ENCODE data around the gene BCAS1.

Gene BCAS1

DNA sequence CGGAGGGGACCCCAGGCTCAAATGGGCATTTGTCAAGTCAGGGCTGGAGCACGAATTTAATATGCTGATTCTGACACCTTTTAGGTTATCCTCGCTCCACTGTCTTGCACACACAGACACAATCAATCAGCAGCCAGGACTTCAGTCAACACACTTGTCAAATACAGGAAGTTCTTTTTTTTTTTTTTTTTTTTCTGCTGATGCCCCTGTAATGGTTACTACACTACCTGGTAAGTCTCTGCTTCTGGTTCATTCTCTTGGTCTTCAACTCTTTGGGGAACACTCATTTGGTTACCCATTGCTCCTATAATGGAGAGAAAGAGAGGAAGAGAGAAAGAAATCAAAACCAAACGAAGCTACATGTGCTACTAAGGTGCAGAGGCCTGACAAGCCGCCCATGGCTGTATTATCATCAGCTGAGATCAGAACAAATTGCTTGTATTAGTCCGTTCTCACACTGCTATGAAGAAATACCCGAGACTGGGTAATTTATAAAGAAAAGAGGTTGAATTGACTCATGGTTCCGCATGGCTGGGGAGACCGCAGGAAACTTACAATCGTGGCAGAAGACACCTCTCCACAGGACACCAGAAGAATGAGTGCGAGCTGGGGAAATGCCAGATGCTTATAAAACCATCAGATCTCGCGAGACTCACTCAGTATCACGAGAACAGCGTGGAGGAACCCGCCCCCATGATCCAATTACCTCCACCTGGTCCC, 11.8 kb downstream of the BCAS1 start:
- in situ Hi-C loops (cut with MboI; ENCODE audit: low sequenced_read_pairs) = loop anchor here (25.0 kb wide), 1 partner anchor 496 kb away; no protein-coding TSS in a partner anchor

DNA sequence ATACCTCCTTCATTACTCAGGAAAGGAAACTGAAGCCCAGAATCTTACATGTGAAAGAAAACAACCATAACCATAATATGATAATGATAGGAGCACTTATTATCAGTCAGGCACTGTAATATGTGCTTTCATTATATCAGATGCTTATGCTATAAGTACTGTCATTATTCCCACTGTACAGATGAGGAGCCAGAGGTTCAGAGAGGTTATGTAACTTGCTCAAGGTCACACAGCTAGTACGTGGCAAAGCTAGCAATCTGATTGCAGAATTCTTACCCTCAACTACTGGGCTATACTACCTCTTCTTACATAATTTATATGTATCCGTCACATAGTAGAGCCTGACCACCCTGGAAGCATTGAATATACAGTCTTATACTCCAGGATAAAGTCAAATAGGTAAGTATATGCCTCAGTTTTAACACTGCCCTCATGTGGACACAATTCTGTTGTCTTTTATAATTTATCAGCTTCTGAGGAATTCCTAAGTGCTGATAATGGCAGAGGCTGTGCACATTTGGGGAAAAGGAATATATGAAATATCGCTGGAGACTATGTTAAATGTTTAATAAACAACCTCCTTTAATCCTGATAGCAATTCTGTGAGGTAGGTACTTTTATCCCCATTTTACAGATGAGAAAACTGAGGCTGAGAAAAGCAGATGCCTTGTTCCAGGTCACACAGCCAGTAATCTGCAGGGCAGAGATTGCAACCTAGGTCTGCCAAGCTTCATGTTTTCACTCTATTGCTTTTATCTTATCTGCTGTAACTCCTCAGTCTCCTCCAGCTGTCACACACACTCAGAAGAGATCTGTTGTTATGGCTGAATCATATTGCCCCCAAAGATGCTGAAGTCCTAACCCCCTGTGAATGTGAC, 13.4 kb downstream of the BCAS1 start:
- in situ Hi-C loops (cut with MboI; ENCODE audit: low sequenced_read_pairs) = loop anchor here (25.0 kb wide), 1 partner anchor 495 kb away; no protein-coding TSS in a partner anchor

DNA sequence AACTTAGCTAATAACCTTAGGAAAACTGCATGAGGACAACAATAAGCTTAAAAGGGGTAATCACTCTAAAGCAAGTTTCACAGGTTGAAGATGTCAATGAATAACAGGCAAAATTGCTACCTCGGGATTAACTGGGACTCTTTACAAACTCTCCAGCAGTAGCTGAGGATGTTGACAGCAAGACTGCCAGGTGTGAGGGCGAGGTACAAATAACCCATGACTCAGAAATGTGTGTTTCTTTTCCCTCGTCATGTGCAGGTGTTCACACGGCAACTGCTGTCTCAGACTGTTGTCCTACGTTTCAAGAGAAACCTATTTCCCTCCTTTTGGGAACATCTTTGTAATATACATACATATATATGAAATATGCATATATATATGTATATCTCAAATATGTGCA, 15.9 kb downstream of the BCAS1 start:
- in situ Hi-C loops (cut with MboI; ENCODE audit: low sequenced_read_pairs) = loop anchor here (25.0 kb wide), 1 partner anchor 492 kb away; no protein-coding TSS in a partner anchor

DNA sequence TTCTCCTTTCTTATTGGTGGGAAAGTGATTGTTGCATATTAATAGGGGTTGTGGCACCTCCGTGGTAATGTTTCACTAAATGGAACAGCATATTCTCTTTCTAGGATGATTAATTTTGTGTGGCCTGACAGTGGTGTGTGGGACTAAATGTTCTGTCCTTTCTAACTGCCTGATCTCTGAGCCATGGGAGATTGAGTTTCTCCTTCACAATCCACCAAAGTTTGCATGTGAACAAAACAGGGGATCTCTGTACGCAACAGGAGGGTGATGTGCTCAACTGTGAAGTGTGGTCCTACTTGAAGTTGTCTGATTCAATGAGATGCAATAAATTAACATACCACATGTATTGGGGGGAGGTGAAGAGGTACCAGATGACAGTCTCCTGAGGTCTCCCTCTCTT, 19.3 kb downstream of the BCAS1 start:
- in situ Hi-C loops (cut with MboI; ENCODE audit: low sequenced_read_pairs) = loop anchor here (25.0 kb wide), 1 partner anchor 489 kb away; no protein-coding TSS in a partner anchor

DNA sequence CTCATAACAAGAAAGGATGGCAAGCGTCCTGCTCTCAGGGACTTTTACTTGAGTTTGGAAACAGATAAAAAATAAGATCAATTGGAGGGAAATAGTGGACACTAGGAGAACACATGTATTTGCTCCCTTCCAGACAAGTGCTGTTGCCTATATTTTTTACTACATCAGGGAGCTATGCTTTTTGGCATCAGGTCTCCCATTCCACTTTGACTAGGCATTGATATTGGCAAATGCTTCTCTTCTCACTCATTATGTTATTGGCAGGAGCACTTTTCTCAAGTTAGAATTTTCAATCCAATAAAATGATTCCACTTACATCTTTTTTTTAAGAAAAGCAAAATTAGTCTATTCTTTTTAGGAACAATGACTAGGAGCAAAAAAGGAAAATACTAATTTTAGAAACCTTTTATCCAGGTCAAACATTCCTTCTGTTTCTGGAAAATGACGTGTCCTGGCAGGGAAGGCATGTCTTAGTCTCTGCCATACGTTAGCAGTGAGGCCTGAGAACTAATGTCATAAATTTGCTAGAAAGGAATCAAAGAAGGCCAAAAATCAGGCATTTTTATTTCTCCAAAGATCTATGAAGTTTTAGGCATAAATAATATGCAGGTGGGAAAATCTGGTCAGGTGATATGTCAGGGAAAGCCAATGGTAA, 21.4 kb downstream of the BCAS1 start:
- in situ Hi-C loops (cut with MboI; ENCODE audit: low sequenced_read_pairs) = no loop called here

DNA sequence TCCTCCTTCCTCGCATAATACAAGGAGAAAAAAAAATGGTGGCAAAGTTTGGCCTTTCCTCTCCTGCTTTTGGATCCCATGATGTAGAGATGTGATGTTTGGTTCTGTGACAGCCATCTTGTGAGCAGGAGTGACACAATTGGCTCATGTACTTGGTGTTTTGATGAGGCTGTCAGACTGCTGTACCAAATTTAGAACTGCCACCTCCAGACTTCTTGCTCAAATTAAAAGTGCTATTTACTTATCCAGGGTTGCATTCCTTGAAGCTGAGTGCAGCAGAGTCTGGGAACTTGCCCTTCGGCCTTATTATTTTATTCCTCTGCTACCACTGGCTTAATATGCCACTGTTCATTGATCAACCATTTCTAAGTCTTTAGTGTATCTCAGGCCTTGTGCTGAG, 21.9 kb downstream of the BCAS1 start:
- in situ Hi-C loops (cut with MboI; ENCODE audit: low sequenced_read_pairs) = no loop called here

DNA sequence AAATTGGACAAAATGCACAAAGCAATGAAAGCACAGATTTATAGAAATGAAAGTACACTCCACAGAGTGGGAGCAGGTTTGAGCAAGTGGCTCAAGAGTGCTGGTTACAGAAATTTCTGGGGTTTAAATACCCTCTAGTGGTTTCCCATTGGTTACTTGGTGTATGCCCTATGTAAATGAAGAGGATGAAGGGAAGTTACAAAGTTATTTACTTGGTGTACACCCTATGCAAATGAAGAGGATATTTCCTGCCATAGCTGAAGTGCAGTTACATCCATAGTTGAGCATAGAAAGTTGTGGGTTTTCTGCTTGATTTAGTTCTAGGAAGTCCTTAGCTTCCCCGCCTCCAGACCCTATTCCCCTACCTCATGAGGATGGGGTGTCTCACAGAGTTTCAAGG, 22.7 kb downstream of the BCAS1 start:
- in situ Hi-C loops (cut with MboI; ENCODE audit: low sequenced_read_pairs) = no loop called here

DNA sequence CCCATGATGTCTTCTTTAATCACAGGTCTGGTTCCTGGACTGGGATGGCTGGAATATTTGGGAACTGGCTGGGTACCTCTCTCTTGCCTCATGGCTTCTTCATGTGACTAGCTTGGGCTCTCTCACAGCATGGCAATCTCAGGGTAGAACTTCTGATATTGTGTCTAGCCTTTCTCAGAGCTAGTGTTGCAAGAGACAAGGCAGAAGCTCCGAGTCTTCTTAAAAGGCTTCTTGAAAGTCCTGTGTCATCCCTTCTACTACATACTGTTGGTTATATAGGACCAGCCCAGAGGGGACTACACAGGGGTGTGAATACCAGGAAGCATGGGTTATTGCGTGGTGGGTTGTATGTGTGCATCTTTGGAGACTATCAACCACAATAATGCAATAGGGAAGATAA, 23.3 kb downstream of the BCAS1 start:
- in situ Hi-C loops (cut with MboI; ENCODE audit: low sequenced_read_pairs) = no loop called here

DNA sequence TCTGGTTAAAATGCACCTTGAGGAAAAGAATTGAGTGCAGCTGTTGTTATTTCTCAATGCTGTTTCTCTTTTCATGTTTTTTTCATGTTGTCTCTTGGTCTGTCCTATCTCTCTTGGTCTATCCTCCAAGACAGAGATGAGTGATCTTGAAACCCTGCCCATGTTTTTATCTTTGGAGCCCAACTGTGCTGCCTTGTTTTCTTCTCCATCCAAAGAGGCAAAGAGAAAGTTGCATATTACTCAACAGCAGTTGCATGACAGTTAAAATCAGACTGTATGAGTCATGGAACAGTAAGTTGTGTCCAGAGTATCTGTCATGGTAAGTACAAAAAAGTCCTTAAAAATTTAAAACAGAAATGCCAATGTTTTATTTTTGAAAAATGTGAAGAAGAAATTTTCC, 26.2 kb downstream of the BCAS1 start:
- in situ Hi-C loops (cut with MboI; ENCODE audit: low sequenced_read_pairs) = no loop called here

DNA sequence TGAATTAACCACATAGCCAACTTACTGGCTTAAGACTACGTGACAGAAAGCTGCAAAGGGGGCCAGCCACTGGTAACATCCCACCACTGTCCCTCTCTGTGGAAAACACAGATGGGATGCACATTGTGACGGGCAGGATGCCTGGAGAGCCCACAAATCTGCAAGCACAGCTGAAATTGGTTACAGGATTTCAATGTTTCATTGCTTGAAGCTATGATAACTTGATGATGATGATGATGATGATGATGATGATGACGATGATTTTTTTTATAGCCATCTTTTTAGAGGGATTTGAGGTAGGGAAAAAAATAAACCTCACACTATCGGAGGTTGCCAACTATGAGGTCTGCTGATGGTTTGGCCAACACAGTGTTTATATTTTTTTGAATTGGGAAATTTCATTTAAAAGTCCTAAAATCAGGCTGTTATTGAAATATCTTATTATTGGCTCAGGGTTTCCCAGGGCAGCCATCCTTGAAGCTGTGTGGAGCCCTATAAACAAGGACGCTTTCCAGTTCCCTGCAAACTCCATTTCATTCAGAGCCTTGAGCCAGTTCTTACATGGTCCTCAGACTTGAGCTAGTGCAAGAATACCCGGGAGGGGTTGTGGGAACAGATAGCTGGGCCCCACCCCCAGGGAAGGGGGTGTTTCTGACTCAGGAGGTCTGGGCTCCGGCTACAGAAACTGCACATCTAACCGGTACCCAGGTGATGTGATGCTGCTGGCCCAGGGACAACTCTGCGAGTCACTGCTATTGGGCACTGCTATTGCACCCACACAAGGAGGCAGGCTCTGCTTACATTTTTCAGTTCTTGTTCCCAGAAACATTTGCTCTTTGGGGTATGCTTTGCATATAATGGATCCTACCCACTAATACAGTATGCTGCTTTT, 27.1 kb downstream of the BCAS1 start:
- in situ Hi-C loops (cut with MboI; ENCODE audit: low sequenced_read_pairs) = no loop called here

DNA sequence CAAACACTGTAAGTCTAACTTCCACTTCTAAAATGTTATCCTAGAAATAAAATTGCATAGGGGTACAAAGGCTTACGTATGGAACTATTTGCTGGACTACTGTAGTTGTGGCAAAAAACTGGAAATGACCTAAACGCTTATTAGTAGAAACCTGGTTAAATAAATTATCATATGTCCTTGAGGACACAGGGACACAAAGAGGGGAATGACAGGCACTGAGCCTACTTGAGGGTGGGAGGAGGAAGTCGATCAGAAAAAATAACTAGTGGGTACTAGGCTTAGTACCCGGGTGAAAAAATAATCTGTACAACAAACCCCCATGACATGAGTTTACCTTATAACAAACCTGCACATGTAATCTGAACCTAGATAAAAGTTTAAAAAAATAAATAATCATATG, 28.4 kb downstream of the BCAS1 start:
- in situ Hi-C loops (cut with MboI; ENCODE audit: low sequenced_read_pairs) = no loop called here

DNA sequence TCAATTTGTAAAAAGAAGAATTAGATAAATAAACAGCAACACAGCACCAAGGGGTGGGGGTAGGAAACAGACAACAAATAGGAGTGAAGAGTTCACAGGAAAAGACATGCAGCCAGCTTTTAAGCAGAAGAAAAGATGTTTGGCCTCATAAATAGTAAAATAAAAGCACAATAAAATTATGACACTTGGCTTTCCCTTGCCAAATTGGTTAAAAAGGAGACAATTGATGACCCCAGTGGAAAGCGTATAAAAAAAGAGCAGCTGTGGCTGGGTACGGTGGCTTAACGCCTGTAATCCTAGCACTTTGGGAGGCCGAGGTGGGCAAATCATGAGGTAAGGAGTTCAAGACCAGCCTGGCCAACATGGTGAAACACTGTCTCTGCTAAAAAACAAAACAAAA, 29.1 kb downstream of the BCAS1 start:
- in situ Hi-C loops (cut with MboI; ENCODE audit: low sequenced_read_pairs) = no loop called here

DNA sequence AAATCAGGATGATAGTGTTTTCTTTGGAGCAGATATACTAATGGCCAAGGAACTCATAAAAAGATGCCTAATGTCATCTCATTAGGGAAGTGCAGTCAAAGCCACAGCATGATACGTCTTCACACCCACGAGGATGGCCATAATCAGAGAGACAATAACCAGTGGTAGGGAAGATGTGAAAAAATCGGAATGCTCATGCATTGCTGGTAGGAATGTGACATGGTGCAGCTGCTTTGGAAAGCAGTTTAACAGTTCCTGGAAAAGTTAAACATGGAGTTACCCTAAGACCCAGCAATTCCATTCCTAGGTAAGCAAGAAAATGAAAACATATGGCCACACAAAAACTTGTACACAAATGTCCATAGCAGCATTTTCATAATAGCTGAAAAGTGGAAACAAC, 29.9 kb downstream of the BCAS1 start:
- in situ Hi-C loops (cut with MboI; ENCODE audit: low sequenced_read_pairs) = no loop called here

DNA sequence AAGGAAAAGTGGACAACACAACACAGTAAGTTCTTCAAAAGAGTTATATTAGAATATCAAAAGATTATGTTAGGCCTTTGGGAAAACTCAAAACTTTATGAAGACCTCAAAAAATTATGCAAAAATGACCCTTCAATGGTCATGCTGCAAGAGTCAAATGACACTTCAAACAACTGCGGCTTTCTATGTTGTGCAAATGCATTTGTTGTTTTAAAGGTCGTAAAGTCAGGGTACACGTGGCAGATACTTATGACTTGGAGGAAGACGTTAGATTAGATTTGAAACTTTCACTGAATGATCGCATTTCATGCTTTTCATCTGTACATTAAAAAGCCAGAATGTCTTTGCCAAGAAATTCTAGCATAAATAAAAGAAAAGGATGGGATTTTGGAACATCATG, 31.4 kb downstream of the BCAS1 start:
- in situ Hi-C loops (cut with MboI; ENCODE audit: low sequenced_read_pairs) = no loop called here

DNA sequence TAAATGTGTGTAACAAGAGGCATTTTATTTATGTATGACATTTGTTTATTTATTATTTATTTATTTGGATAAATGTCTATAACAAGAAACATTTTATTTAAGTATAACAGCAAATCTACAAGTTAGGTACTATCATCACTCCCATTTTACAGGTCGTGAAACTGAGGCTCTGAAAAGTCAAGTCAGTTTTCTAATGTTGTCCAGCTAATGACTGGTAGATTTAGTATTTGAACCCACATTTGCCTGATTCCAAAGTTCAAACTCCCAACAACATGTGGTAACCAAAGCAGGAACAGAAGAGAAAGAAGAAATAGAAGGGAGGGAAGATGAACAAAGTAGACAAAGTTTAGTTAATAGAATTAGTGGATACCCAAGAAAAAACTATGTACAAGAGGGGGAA, 32.9 kb downstream of the BCAS1 start:
- in situ Hi-C loops (cut with MboI; ENCODE audit: low sequenced_read_pairs) = no loop called here

DNA sequence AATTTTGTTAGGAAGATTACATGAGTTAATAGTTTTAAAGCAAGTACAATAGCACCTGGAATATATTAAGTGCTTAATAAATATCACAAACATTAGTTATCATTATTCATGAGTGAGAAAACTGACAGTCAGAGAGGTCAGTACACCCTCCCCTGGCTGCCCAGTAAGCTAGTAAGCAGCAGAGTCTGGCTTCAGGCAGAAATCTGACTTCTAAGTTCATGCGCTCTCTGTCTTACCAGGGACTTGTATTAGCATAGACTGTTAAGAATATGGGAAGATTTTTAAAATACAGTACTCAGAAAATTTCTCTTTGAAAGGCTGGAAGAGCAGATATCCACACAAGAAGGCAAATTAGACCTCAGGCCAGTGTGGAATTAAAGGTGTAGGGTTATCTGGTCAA, 40.8 kb downstream of the BCAS1 start:
- in situ Hi-C loops (cut with MboI; ENCODE audit: low sequenced_read_pairs) = no loop called here

DNA sequence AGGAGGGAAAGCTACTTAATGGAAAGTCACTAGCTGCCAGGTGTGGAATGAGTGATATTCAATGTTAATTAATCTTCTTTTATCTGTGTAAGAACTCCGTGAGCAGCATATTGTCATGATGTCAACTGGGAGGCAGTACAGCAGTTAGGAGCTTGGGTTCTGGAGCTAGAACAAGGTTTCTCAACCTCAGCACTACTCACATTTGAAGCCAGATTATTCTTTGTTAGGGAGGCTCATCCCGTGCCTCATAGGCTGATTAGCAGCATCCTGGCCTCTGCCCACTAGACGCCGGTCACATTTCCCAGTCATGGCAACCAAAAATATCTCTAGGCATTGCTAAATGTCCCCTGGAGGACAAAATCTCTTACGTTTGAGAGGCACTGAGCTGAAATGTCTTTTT, 41.2 kb downstream of the BCAS1 start:
- in situ Hi-C loops (cut with MboI; ENCODE audit: low sequenced_read_pairs) = no loop called here

DNA sequence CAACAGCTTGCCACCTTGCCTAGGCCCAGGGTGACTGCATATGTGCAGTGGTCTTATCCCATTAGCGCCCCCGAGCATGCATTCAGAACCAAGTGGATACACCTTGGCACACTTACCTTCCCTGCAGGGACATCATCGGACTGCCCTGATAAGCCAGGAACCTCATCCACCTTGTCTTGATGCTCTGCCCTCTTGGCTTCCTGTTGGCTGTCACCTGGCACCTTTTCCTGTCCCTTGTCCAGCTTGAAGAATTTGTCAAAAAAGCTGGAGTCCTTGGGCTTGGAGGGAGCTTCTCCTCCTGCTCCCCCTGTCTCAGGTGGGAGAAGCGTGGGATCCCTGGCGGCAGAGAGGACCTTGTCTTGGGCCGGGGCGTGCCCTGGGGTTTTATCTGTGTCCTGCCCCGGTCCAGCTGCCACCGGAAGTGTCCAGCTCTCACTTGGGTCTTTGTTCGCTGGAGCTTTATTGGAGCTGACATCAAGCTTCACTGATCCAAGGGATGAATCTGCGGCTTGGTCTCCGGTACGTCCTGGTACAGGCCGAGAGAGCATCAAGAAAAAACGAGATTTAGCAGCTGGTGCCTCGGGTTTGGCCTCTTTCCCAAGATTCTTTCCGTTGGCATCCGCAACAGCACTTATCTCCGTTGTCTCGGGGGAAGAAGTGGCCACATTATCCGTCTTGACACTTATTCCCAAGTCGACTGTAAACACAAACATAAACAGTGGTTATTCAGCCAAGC, 42.0 kb downstream of the BCAS1 start:
- in situ Hi-C loops (cut with MboI; ENCODE audit: low sequenced_read_pairs) = no loop called here

DNA sequence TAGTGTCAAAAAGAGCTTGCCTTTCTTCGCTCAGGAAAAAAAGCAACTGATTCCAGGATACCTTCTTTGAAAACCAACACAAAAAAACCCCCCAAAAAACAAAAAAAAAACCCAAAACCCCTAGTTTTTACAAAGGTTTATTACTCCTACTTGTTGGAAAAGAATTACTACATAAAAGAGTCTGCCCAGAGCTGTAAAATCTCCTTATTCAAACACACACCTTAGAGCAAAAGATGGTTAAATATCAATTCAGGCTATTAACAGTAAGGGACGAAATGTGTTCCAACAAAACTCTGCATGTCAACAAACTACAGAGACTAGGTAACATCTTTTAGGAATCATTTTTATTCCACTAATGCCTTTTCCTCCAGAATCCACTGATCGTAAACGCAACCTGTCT, 42.7 kb downstream of the BCAS1 start:
- in situ Hi-C loops (cut with MboI; ENCODE audit: low sequenced_read_pairs) = no loop called here
